ENCODE data around the gene EFL1. TPM values are rescaled to one million over a fixed set of nuclear protein-coding genes. Genes with fewer than 3 reads are reported as not detected.

Gene EFL1
- total and polyA plus RNA-seq, 4 donors = 5.5 to 15.1 (median 10.3) TPM

DNA sequence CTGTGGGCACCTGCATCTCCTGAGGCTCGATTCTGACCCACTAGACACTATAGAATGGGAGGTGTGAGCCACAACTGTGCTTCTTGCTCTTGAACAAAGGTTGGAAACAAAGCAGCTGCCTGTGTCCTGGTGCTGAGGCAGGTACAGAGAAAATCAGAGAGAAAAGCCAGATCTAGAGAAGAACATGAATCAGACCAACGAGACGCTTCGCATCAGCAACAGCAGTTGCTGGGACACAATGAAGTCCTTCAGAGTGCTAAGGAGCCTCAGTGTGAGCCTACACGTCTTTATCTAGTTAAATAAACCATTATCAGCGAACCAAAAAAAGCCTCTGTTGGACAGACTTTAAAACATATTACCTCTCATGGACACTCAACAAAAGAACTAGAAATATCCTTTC lies 130.4 kb downstream of the EFL1 start:
- ATAC-seq (ENCODE audit: low FRiP score) (no peak), DNase-seq (no peak)
- WGBS, 2 donors = 86 to 92% methylated on average over 6 of the region's 6 CpGs
- Histone ChIP-seq H3K4me3 (ENCODE audit: low read length in 2 of 2) (no peak overlapping the region), H3K27ac (ENCODE audit: low read depth in 1 of 2, low read length in 2 of 2) (no peak overlapping the region), H3K9me3 (ENCODE audit: control insufficient read depth, low read length) (no peaks in the 10 kb centered on the region), H3K36me3 (ENCODE audit: control insufficient read depth in 1 of 2, insufficient read depth in 2 of 2, low read length in 1 of 2) (peaks cover 0 to 2% of the 10 kb centered on the region in 2 donors), H3K27me3 (ENCODE audit: control insufficient read depth in 1 of 2, insufficient read depth in 2 of 2, low read length in 1 of 2) (no peaks in the 10 kb centered on the region), H3K4me1 (ENCODE audit: control insufficient read depth in 1 of 2, insufficient read depth in 2 of 2, low read length in 2 of 2) (no peaks in the 10 kb centered on the region)
- intact Hi-C loops (cut with DNase I) = no loop called here

DNA sequence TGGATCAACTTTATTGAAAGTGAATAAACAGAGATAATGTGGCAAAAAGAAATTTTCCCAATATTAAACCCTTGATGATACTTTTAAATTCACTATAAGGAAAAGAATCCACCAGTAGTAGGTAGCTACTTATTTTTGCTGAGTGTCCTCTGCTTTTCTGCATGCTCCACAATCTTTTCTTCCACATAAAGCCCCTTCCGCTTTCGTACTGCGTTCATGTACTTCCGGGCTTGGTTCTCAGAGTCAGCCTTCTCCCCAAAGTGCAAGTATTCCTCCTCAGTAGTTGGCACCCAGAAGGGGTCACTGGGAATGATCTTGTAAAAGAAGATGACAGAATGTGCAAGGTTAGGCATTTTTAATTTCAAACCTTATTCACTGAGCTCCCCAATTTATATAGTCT lies 132.3 kb downstream of the EFL1 start:
- ATAC-seq (ENCODE audit: low FRiP score) = no peak
- 71 to 83% methylated on average over 4 of the region's 4 CpGs for WGBS, 2 donors
- intact Hi-C loops (cut with DNase I) = no loop called here

GRCh38 chr15:82129761-82130160 lies 132.8 kb downstream of the EFL1 start:
- Histone ChIP-seq H3K9me3 (ENCODE audit: control insufficient read depth, low read length) (no peaks in the 10 kb centered on the region), H3K36me3 (ENCODE audit: control insufficient read depth in 1 of 2, insufficient read depth in 2 of 2, low read length in 1 of 2) (peaks cover 0 to 2% of the 10 kb centered on the region in 2 donors), H3K4me1 (ENCODE audit: control insufficient read depth in 1 of 2, insufficient read depth in 2 of 2, low read length in 2 of 2) (no peaks in the 10 kb centered on the region), H3K27ac (ENCODE audit: low read depth in 1 of 2, low read length in 2 of 2) (no peak overlapping the region), H3K4me3 (ENCODE audit: low read length in 2 of 2) (no peak overlapping the region), H3K27me3 (ENCODE audit: control insufficient read depth in 1 of 2, insufficient read depth in 2 of 2, low read length in 1 of 2) (no peaks in the 10 kb centered on the region)
- 35 to 50% methylated on average over 5 of the region's 5 CpGs for WGBS, 2 donors
- DNase-seq = no peak
- intact Hi-C loops (cut with DNase I) = no loop called here
- no peak for ATAC-seq (ENCODE audit: low FRiP score)

More for the DNA sequence above, 132.3 kb downstream of the EFL1 start:
- Histone ChIP-seq H3K4me1 (ENCODE audit: control insufficient read depth in 1 of 2, insufficient read depth in 2 of 2, low read length in 2 of 2) (no peaks in the 10 kb centered on the region), H3K27ac (ENCODE audit: low read depth in 1 of 2, low read length in 2 of 2) (no peak overlapping the region), H3K4me3 (ENCODE audit: low read length in 2 of 2) (no peak overlapping the region), H3K27me3 (ENCODE audit: control insufficient read depth in 1 of 2, insufficient read depth in 2 of 2, low read length in 1 of 2) (no peaks in the 10 kb centered on the region), H3K36me3 (ENCODE audit: control insufficient read depth in 1 of 2, insufficient read depth in 2 of 2, low read length in 1 of 2) (peaks cover 0 to 2% of the 10 kb centered on the region in 2 donors), H3K9me3 (ENCODE audit: control insufficient read depth, low read length) (no peaks in the 10 kb centered on the region)
- no peak for DNase-seq

GRCh38 chr15:82129149-82129692 lies 133.3 kb downstream of the EFL1 start:
- Histone ChIP-seq H3K27me3 (ENCODE audit: control insufficient read depth in 1 of 2, insufficient read depth in 2 of 2, low read length in 1 of 2) (no peaks in the 10 kb centered on the region), H3K4me1 (ENCODE audit: control insufficient read depth in 1 of 2, insufficient read depth in 2 of 2, low read length in 2 of 2) (no peaks in the 10 kb centered on the region), H3K4me3 (ENCODE audit: low read length in 2 of 2) (no peak overlapping the region), H3K9me3 (ENCODE audit: control insufficient read depth, low read length) (no peaks in the 10 kb centered on the region), H3K36me3 (ENCODE audit: control insufficient read depth in 1 of 2, insufficient read depth in 2 of 2, low read length in 1 of 2) (peaks cover 0 to 2% of the 10 kb centered on the region in 2 donors), H3K27ac (ENCODE audit: low read depth in 1 of 2, low read length in 2 of 2) (no peak overlapping the region)
- 41 to 43% methylated on average over 1 of the region's 1 CpG for WGBS, 2 donors
- intact Hi-C loops (cut with DNase I) = no loop called here
- DNase-seq (no peak), ATAC-seq (ENCODE audit: low FRiP score) (no peak)

GRCh38 chr15:82128401-82129148 lies 134.0 kb downstream of the EFL1 start:
- H3K27ac ChIP-seq (ENCODE audit: low read depth in 1 of 2, low read length in 2 of 2) = no peak overlapping the region
- WGBS, 2 donors = 30 to 48% methylated on average over 5 of the region's 5 CpGs
- no peak overlapping the region for H3K4me3 ChIP-seq (ENCODE audit: low read length in 2 of 2)
- ATAC-seq (ENCODE audit: low FRiP score) (no peak), DNase-seq (no peak)
- no peaks in the 10 kb centered on the region for H3K4me1 ChIP-seq (ENCODE audit: control insufficient read depth in 1 of 2, insufficient read depth in 2 of 2, low read length in 2 of 2)
- no peaks in the 10 kb centered on the region for H3K9me3 ChIP-seq (ENCODE audit: control insufficient read depth, low read length)
- H3K36me3 ChIP-seq (ENCODE audit: control insufficient read depth in 1 of 2, insufficient read depth in 2 of 2, low read length in 1 of 2) = peaks cover 0 to 2% of the 10 kb centered on the region in 2 donors
- intact Hi-C loops (cut with DNase I) = no loop called here
- no peaks in the 10 kb centered on the region for H3K27me3 ChIP-seq (ENCODE audit: control insufficient read depth in 1 of 2, insufficient read depth in 2 of 2, low read length in 1 of 2)

GRCh38 chr15:82127581-82127980 lies 135.0 kb downstream of the EFL1 start:
- intact Hi-C loops (cut with DNase I) = no loop called here
- Histone ChIP-seq H3K4me3 (ENCODE audit: low read length in 2 of 2) (no peak overlapping the region), H3K27me3 (ENCODE audit: control insufficient read depth in 1 of 2, insufficient read depth in 2 of 2, low read length in 1 of 2) (no peaks in the 10 kb centered on the region), H3K4me1 (ENCODE audit: control insufficient read depth in 1 of 2, insufficient read depth in 2 of 2, low read length in 2 of 2) (no peaks in the 10 kb centered on the region), H3K27ac (ENCODE audit: low read depth in 1 of 2, low read length in 2 of 2) (no peak overlapping the region), H3K36me3 (ENCODE audit: control insufficient read depth in 1 of 2, insufficient read depth in 2 of 2, low read length in 1 of 2) (peaks cover 0 to 2% of the 10 kb centered on the region in 2 donors), H3K9me3 (ENCODE audit: control insufficient read depth, low read length) (no peaks in the 10 kb centered on the region)
- no peak for ATAC-seq (ENCODE audit: low FRiP score)
- DNase-seq = no peak

- WGBS, 2 donors = 89 to 91% methylated on average over 3 of the region's 3 CpGs
- intact Hi-C loops (cut with DNase I) = no loop called here
Measured at GRCh38 chr15:82126346-82126745, 136.2 kb downstream of the EFL1 start.

GRCh38 chr15:82124331-82125263 lies 137.9 kb downstream of the EFL1 start:
- intact Hi-C loops (cut with DNase I) = no loop called here
- Histone ChIP-seq H3K27ac (ENCODE audit: low read depth in 1 of 2, low read length in 2 of 2) (no peak overlapping the region), H3K4me1 (ENCODE audit: control insufficient read depth in 1 of 2, insufficient read depth in 2 of 2, low read length in 2 of 2) (no peaks in the 10 kb centered on the region), H3K36me3 (ENCODE audit: control insufficient read depth in 1 of 2, insufficient read depth in 2 of 2, low read length in 1 of 2) (no peaks in the 10 kb centered on the region), H3K9me3 (ENCODE audit: control insufficient read depth, low read length) (no peaks in the 10 kb centered on the region), H3K27me3 (ENCODE audit: control insufficient read depth in 1 of 2, insufficient read depth in 2 of 2, low read length in 1 of 2) (no peaks in the 10 kb centered on the region), H3K4me3 (ENCODE audit: low read length in 2 of 2) (no peak overlapping the region)
- ATAC-seq (ENCODE audit: low FRiP score) (no peak), DNase-seq (no peak)
- WGBS, 2 donors = 86 to 87% methylated on average over 9 of the region's 9 CpGs

More at GRCh38 chr15:82126346-82126745, 136.2 kb downstream of the EFL1 start:
- Histone ChIP-seq H3K4me1 (ENCODE audit: control insufficient read depth in 1 of 2, insufficient read depth in 2 of 2, low read length in 2 of 2) (no peaks in the 10 kb centered on the region), H3K4me3 (ENCODE audit: low read length in 2 of 2) (no peak overlapping the region), H3K27me3 (ENCODE audit: control insufficient read depth in 1 of 2, insufficient read depth in 2 of 2, low read length in 1 of 2) (no peaks in the 10 kb centered on the region), H3K9me3 (ENCODE audit: control insufficient read depth, low read length) (no peaks in the 10 kb centered on the region), H3K27ac (ENCODE audit: low read depth in 1 of 2, low read length in 2 of 2) (no peak overlapping the region), H3K36me3 (ENCODE audit: control insufficient read depth in 1 of 2, insufficient read depth in 2 of 2, low read length in 1 of 2) (peaks cover 0 to 2% of the 10 kb centered on the region in 2 donors)
- DNase-seq (no peak), ATAC-seq (ENCODE audit: low FRiP score) (no peak)
